Effector memory CD4-positive, alpha-beta T cell (primary cell): ENCODE data around the gene SMYD3.

Experiments
- DNase-seq, 3 donors: peaks; one replicate each; pipeline ENCODE4 v3.0.0-alpha.2; 2020
- H3K27ac ChIP-seq: 2 replicates; pipeline ENCODE4 v1.7.0; 2013; ENCODE audit warnings: mild to moderate bottlenecking, low read length, moderate library complexity; ENCODE audit not compliant: insufficient read depth, poor library complexity, severe bottlenecking
- H3K27me3 ChIP-seq: replicated peaks from 2 replicates; pipeline ENCODE4 v1.7.0; 2013; ENCODE audit warnings: mild to moderate bottlenecking, low read length; ENCODE audit not compliant: insufficient read depth, control insufficient read depth, poor library complexity, severe bottlenecking
- H3K36me3 ChIP-seq: 2 replicates; pipeline ENCODE4 v1.7.0; 2013; ENCODE audit warnings: mild to moderate bottlenecking, low read length, moderate library complexity; ENCODE audit not compliant: control insufficient read depth, insufficient read depth
- H3K4me1 ChIP-seq: 2 replicates; pipeline ENCODE4 v1.7.0; 2013; ENCODE audit warnings: low read length, mild to moderate bottlenecking; ENCODE audit not compliant: control insufficient read depth, insufficient read depth, poor library complexity, severe bottlenecking
- H3K4me3 ChIP-seq: 2 replicates; pipeline ENCODE4 v1.7.0; 2013; ENCODE audit warnings: low read length, low read depth, mild to moderate bottlenecking; ENCODE audit not compliant: insufficient read depth, poor library complexity, severe bottlenecking
- H3K9me3 ChIP-seq: 2 replicates; pipeline ENCODE4 v1.7.0; 2013; ENCODE audit warnings: mild to moderate bottlenecking, low read length, moderate library complexity; ENCODE audit not compliant: control insufficient read depth
- total RNA-seq, 3 donors: gene quantifications; one replicate each; lab custom pipeline; 2026; lab: John Stamatoyannopoulos, UW

The SMYD3 gene
- total RNA-seq, result 11.4 to 16.0 (median 12.3) reads per million in 3 donors

- peak within 1 kb of the TSS; percentile 49 for H3K27ac ChIP-seq
- DNase-seq, result peak; percentile 61 to 70 (median 64)
Observed at GRCh38 chr1:246506674-246507481, at the start of gene SMYD3. Gene SMYD3 (minus strand): TSS chr1:246507279.

GRCh38 chr1:246554201-246554600 lies 47.1 kb upstream of the SMYD3 start:
- no peak overlapping the region for H3K27ac ChIP-seq
- no peaks in the 10 kb centered on the region for H3K9me3 ChIP-seq
- H3K36me3 ChIP-seq, result peaks cover 55% of the 10 kb centered on the region
- H3K4me1 ChIP-seq, result no peaks in the 10 kb centered on the region
- DNase-seq, result no peak
- H3K27me3 ChIP-seq, result no peaks in the 10 kb centered on the region
- H3K4me3 ChIP-seq, result no peak overlapping the region

More at GRCh38 chr1:246506674-246507481, at the start of gene SMYD3:
- Histone ChIP-seq H3K9me3 (no peaks in the 10 kb centered on the region), H3K4me3 (peak within 1 kb of the TSS; percentile 67), H3K36me3 (no peaks in the 10 kb centered on the region), H3K27me3 (no peaks in the 10 kb centered on the region), H3K4me1 (peaks cover 7% of the 10 kb centered on the region)

GRCh38 chr1:246552110-246552509 lies 45.0 kb upstream of the SMYD3 start:
- Histone ChIP-seq H3K4me1 (no peaks in the 10 kb centered on the region), H3K36me3 (peaks cover 67% of the 10 kb centered on the region), H3K27me3 (no peaks in the 10 kb centered on the region), H3K9me3 (no peaks in the 10 kb centered on the region), H3K4me3 (no peak overlapping the region), H3K27ac (no peak overlapping the region)
- no peak for DNase-seq

- peaks cover 63% of the 10 kb centered on the region for H3K36me3 ChIP-seq
Observed at GRCh38 chr1:246550402-246550801, 43.3 kb upstream of the SMYD3 start.

GRCh38 chr1:246549665-246550064 lies 42.6 kb upstream of the SMYD3 start:
- Histone ChIP-seq H3K27ac (no peak overlapping the region), H3K4me1 (no peaks in the 10 kb centered on the region), H3K9me3 (no peaks in the 10 kb centered on the region), H3K27me3 (no peaks in the 10 kb centered on the region), H3K4me3 (no peak overlapping the region), H3K36me3 (peaks cover 63% of the 10 kb centered on the region)
- DNase-seq, result no peak

More at GRCh38 chr1:246550402-246550801, 43.3 kb upstream of the SMYD3 start:
- Histone ChIP-seq H3K9me3 (no peaks in the 10 kb centered on the region), H3K27me3 (no peaks in the 10 kb centered on the region), H3K4me1 (no peaks in the 10 kb centered on the region), H3K27ac (no peak overlapping the region), H3K4me3 (no peak overlapping the region)
- no peak for DNase-seq

GRCh38 chr1:246544001-246544400 lies 36.9 kb upstream of the SMYD3 start:
- Histone ChIP-seq H3K9me3 (no peaks in the 10 kb centered on the region), H3K36me3 (peaks cover 56% of the 10 kb centered on the region), H3K4me3 (no peak overlapping the region), H3K4me1 (no peaks in the 10 kb centered on the region), H3K27me3 (no peaks in the 10 kb centered on the region), H3K27ac (no peak overlapping the region)
- no peak for DNase-seq

GRCh38 chr1:246540738-246541491 lies 33.8 kb upstream of the SMYD3 start:
- Histone ChIP-seq H3K4me1 (no peaks in the 10 kb centered on the region), H3K4me3 (no peak overlapping the region), H3K27ac (no peak overlapping the region), H3K36me3 (peaks cover 38% of the 10 kb centered on the region), H3K9me3 (no peaks in the 10 kb centered on the region), H3K27me3 (no peaks in the 10 kb centered on the region)
- DNase-seq, result no peak

- DNase-seq, result no peak
- H3K4me3 ChIP-seq, result no peak overlapping the region
- H3K27me3 ChIP-seq, result no peaks in the 10 kb centered on the region
Observed at GRCh38 chr1:246537887-246538286, 30.8 kb upstream of the SMYD3 start.

GRCh38 chr1:246537441-246537840 lies 30.4 kb upstream of the SMYD3 start:
- Histone ChIP-seq H3K4me3 (no peak overlapping the region), H3K4me1 (no peaks in the 10 kb centered on the region), H3K27ac (no peak overlapping the region), H3K27me3 (no peaks in the 10 kb centered on the region), H3K9me3 (no peaks in the 10 kb centered on the region), H3K36me3 (peaks cover 15% of the 10 kb centered on the region)
- DNase-seq, result no peak

More at GRCh38 chr1:246537887-246538286, 30.8 kb upstream of the SMYD3 start:
- Histone ChIP-seq H3K4me1 (no peaks in the 10 kb centered on the region), H3K9me3 (no peaks in the 10 kb centered on the region), H3K27ac (no peak overlapping the region), H3K36me3 (peaks cover 19% of the 10 kb centered on the region)

- H3K4me1 ChIP-seq, result no peaks in the 10 kb centered on the region
- H3K36me3 ChIP-seq, result no peaks in the 10 kb centered on the region
- H3K27me3 ChIP-seq, result no peaks in the 10 kb centered on the region
- no peak overlapping the region for H3K27ac ChIP-seq
- H3K9me3 ChIP-seq, result peaks cover 4% of the 10 kb centered on the region
- H3K4me3 ChIP-seq, result no peak overlapping the region
- DNase-seq, result no peak
Observed at GRCh38 chr1:246534114-246534513, 27.0 kb upstream of the SMYD3 start.
